ENCODE data around the gene ST3GAL4. TPM values are rescaled to one million over a fixed set of nuclear protein-coding genes. Genes with fewer than 3 reads are reported as not detected.

The ST3GAL4 gene
- total and polyA plus RNA-seq, 9 of the 15 experiments (the other 6 are each of a cell fraction or from before 2014, with no cell fraction given): 0.27 to 22.9 (median 10.5) TPM

GRCh38 chr11:126417091-126417862, 61.8 kb downstream of the ST3GAL4 start:
- Histone ChIP-seq H3K9me3 (replicated peaks; ENCODE audit: control insufficient read depth, insufficient read depth, low read depth, low read length) (no peaks in the 10 kb centered on the region), H3K36me3 (ENCODE audit: control insufficient read depth, insufficient read depth, low read length) (no peaks in the 10 kb centered on the region), H3K27ac (ENCODE audit: extremely low read depth, low read depth, low read length) (no peak overlapping the region), H3K27me3 (ENCODE audit: control insufficient read depth in 2 of 2, insufficient read depth in 2 of 2, low read length in 2 of 2) (peaks cover 4 to 9% of the 10 kb centered on the region in 2 experiments; a peak in 2 of 5 replicates), H3K4me1 (replicated peaks in 1 of 2; ENCODE audit: control insufficient read depth in 2 of 2, insufficient read depth in 2 of 2, low read length in 2 of 2) (peaks cover 5 to 9% of the 10 kb centered on the region in 2 experiments; a peak in 3 of 5 replicates), H3K9ac (ENCODE audit: insufficient read depth in 1 of 2, low read depth in 2 of 2, low read length in 2 of 2) (no peak overlapping the region), H2AFZ (ENCODE audit: low read depth, low read length) (no peak overlapping the region), H3K79me2 (ENCODE audit: control insufficient read depth, insufficient read depth, low read length) (no peaks in the 10 kb centered on the region), H3K4me2 (ENCODE audit: insufficient read depth, low read length) (no peak overlapping the region), H4K20me1 (replicated peaks; ENCODE audit: control insufficient read depth, insufficient read depth, low read length) (peaks cover 34% of the 10 kb centered on the region), H3K4me3 (no peak overlapping the region), H3K9me1 (ENCODE audit: control insufficient read depth, insufficient read depth, low read length) (no peaks in the 10 kb centered on the region)
- in situ Hi-C loops (cut with MboI) (loop anchor here (25.0 kb wide), 1 partner anchor 105 kb away; the partner anchor contains the start of gene DCPS), intact Hi-C loops (cut with micrococcal nuclease) (no loop called here)
- 64% methylated on average over 12 of the region's 12 CpGs for WGBS (ENCODE audit: insufficient coverage, low coverage, missing lambda C conversion rate)
- no peak for DNase-seq (ENCODE audit: extremely low read depth in 1 of 4, low spot score in 3 of 4)
- no TSS peak for BruUV-seq (replicated peaks)
- ChIA-PET CTCF (ENCODE audit: low intra/inter-chr PET ratio) (no interaction called here), POLR2A (no interaction called here)
- TF ChIP-seq SAFB (IDR thresholded peaks at IDR 0.05; ENCODE audit: borderline replicate concordance, low read depth, low read length): no peak
- FAIRE-seq: no peak
- ATAC-seq: no peak

DNA sequence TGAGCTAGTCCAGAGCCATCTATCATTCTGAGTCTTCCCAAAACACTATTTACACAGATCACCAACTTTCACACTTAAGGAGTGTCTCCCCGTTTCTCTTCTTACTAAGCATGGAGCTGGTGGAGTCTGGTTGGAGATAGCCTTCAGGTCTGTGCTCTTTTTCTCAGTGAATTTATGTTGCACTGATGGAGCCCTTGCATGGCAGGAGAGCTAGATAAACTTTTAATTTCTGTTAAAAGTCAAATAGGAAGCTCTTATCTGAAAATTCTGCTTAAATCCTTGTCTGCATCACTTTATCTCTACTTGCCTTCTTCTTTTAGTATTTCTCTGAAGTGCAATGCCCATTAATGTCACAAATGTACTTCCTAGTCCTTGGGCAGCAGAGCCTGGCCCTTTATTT, 63.4 kb downstream of the ST3GAL4 start:
- POLR2A ChIA-PET: interaction anchor here (0.6 to 1.8 kb wide), 2 partner anchors 12 to 293 kb away, joined by 3 to 6 read pairs; no protein-coding TSS in a partner anchor
- Histone ChIP-seq H3K4me2 (ENCODE audit: insufficient read depth, low read length) (no peak overlapping the region), H3K9me3 (replicated peaks; ENCODE audit: control insufficient read depth, insufficient read depth, low read depth, low read length) (no peaks in the 10 kb centered on the region), H3K9me1 (ENCODE audit: control insufficient read depth, insufficient read depth, low read length) (no peaks in the 10 kb centered on the region), H3K36me3 (ENCODE audit: control insufficient read depth, insufficient read depth, low read length) (no peaks in the 10 kb centered on the region), H3K79me2 (ENCODE audit: control insufficient read depth, insufficient read depth, low read length) (no peaks in the 10 kb centered on the region), H4K20me1 (replicated peaks; ENCODE audit: control insufficient read depth, insufficient read depth, low read length) (peaks cover 43% of the 10 kb centered on the region), H3K27ac (ENCODE audit: extremely low read depth, low read depth, low read length) (no peak overlapping the region), H3K4me3 (no peak overlapping the region), H3K9ac (ENCODE audit: insufficient read depth in 1 of 2, low read depth in 2 of 2, low read length in 2 of 2) (no peak overlapping the region), H2AFZ (ENCODE audit: low read depth, low read length) (no peak overlapping the region), H3K27me3 (ENCODE audit: control insufficient read depth in 2 of 2, insufficient read depth in 2 of 2, low read length in 2 of 2) (peaks cover 13 to 17% of the 10 kb centered on the region in 2 experiments; a peak in 4 of 5 replicates), H3K4me1 (replicated peaks in 1 of 2; ENCODE audit: control insufficient read depth in 2 of 2, insufficient read depth in 2 of 2, low read length in 2 of 2) (peaks cover 5 to 9% of the 10 kb centered on the region in 2 experiments; a peak in 3 of 5 replicates)
- in situ Hi-C loops (cut with MboI) (loop anchor here (25.0 kb wide), 1 partner anchor 107 kb away; the partner anchor contains the start of gene DCPS), intact Hi-C loops (cut with micrococcal nuclease) (no loop called here)
- no TSS peak for BruUV-seq (replicated peaks)
- 36% methylated on average over 1 of the region's 1 CpG for WGBS (ENCODE audit: insufficient coverage, low coverage, missing lambda C conversion rate)
- FAIRE-seq (no peak), ATAC-seq (no peak), DNase-seq (ENCODE audit: extremely low read depth in 1 of 4, low spot score in 3 of 4) (no peak)
- CTCF ChIA-PET (ENCODE audit: low intra/inter-chr PET ratio): no interaction called here
- TF ChIP-seq NR2F6 (CRISPR knock-in tag; IDR thresholded peaks at IDR 0.05) (no peak), MAZ (CRISPR knock-in tag; conservative IDR thresholded peaks at IDR 0.05 in 1 of 2, IDR thresholded peaks at IDR 0.05 in 1 of 2) (no peak), CBFA2T2 (conservative IDR thresholded peaks at IDR 0.05) (no peak), SMAD3 (CRISPR knock-in tag; conservative IDR thresholded peaks at IDR 0.05) (no peak), GTF2E2 (tag; IDR thresholded peaks at IDR 0.05) (no peak), SP2 (IDR thresholded peaks at IDR 0.05; ENCODE audit: extremely low read depth, low read depth, low read length, poor library complexity, severe bottlenecking) (no peak), NKRF (IDR thresholded peaks at IDR 0.05; ENCODE audit: borderline replicate concordance) (no peak), SRSF9 (IDR thresholded peaks at IDR 0.05; ENCODE audit: borderline replicate concordance, low read depth, low read length) (no peak)
- TF ChIP-seq, protein P1, sequence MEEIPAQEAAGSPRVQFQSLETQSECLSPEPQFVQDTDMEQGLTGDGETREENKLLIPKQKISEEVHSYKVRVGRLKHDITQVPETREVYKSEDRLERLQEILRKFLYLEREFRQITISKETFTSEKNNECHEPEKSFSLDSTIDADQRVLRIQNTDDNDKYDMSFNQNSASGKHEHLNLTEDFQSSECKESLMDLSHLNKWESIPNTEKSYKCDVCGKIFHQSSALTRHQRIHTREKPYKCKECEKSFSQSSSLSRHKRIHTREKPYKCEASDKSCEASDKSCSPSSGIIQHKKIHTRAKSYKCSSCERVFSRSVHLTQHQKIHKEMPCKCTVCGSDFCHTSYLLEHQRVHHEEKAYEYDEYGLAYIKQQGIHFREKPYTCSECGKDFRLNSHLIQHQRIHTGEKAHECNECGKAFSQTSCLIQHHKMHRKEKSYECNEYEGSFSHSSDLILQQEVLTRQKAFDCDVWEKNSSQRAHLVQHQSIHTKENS (CRISPR knock-in tag; IDR thresholded peaks at IDR 0.05): no peak

Data from K562 (cell line).